Stimulated activated CD4-positive, alpha-beta T cell treated with anti-CD3 and anti-CD28 coated beads, Interleukin-15, amount 100 ng/mL, for 48 hours (primary cell): ENCODE results near the gene CADM2.
"Not testable (repeated sequence)": the region's sequence is repeated elsewhere in the genome, so short reads cannot be mapped to it uniquely, and the experiment has no call there.

Experiments used
- DNase-seq, 2 donors: peaks; one replicate each; pipeline ENCODE4 v3.0.0-alpha.2; 2020; ENCODE audit warnings: low read depth in 2 of 2

The CADM2 gene

DNA sequence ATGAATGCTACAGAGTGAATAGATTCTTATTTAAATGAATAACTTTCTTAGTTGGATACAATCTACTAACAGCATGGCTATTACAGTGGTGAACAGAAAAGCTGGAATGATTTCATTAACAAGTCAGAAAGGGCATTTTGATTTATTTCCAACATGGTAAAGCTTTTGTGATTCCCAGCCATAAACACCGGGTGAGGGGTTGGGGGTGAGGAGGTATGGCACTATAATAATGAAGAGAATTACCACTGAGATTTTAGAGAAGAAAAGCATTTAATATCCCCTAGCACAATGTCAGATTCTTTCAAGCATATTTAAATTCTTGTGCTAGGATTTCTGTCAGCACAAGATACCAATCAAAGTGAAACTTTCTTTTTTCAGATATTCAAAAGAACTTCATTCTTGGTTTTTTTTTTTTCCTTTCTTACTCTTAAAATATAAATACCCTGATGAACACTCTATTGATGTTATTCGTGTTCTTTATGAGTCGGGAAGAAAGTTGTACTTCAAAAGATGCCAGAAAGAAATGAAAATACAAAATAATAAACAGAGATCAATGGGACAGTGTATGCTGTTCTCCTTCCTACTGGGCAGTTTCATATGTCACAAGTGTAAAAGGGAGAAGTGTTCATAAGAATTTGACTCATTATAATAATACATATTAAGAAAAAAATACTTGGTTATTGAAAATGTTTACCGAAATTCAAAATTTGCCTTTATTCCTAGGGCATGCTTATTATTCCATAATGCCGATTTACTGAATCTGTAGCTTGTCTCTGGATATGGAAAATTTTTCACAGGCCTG lies 522.8 kb downstream of the CADM2 start:
- DNase-seq: no peak

DNA sequence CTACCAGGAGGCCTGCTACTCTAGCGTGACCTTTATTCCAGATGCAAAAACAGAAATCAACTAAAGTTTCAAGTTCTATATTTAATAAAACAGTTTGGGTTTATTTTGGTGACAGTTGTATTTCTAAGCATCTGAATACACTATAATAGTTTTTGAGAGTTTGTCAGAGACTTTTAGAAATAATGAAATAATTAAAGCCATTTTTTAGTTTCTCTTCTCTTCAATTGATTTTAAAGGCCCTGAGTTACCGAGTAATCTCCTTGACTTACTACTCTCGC lies 523.4 kb downstream of the CADM2 start:
- DNase-seq: no peak

DNA sequence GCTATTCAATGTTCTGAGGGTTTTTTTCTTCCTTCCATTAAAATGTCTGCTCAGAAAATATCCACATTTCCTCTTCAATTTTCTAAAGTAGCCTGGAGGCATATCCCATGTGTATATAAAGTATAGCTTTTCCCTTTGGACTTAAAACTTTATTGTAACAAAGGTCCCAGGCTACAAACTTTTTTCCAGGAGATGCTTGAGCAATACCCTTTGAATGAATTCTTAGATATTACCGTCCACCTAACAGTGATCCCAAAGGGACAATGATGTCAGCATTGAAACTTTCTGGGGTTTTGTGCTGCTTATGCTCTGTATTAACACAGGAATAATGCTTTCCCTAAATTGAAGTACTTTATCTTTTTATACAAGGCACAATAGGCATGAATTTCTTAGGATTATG lies 525.2 kb downstream of the CADM2 start:
- DNase-seq: no peak

DNA sequence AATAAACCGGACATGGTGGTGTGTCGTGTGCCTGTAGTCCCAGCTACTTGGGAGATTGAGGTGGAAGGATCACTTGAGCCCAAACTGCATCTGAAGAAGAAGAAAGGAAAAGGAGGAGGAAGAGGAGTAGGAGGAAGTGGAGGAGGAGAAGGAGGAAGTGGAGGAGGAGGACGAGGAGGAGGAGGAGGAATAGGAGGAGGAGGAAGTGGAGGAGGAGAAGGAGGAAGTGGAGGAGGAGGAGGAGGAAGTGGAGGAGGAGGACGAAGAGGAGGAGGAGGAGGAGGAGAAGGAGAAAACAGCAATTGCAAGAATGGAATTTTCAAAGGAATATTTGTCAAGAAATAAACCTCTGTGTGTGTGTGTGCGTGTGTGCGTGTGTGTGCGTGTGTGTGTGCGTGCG lies 528.6 kb downstream of the CADM2 start:
- no peak for DNase-seq

DNA sequence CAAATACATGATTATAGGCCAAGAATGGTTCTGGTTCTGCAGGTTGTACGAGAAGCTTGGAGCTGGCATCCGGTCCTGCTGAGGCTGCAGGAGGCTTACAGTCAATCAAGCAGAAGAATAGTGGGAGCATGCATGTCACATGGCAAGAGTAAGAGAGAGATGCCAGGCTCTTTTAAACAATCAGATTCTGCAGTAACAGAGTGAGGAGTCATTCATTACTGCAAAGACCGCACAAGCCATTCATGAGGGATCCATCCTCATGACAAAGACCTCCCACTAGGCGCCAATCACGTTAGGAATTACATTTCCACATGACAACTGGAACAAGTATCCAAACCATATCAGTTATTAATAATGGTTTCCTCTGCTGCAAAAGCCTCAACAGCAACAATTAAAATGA lies 536.8 kb downstream of the CADM2 start:
- no peak for DNase-seq

DNA sequence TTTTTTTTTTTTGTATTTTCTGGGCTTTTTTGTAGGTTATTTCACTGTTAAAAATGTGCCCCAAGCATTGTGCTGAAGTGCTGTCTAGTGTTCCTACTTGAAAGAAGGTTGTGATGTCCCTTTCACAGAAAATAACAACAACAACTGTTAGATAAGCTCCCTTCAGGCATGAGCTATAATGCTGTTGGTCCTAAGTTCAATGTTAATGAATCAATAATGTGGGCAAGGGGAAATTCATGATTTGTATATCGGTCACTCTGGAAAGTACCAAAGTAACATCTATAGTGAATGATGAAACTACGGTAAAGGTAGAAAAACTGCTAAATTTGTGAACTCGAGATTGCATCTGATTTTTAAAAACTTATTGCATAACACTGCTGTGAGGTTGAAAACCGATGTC lies 539.4 kb downstream of the CADM2 start:
- DNase-seq: no peak

DNA sequence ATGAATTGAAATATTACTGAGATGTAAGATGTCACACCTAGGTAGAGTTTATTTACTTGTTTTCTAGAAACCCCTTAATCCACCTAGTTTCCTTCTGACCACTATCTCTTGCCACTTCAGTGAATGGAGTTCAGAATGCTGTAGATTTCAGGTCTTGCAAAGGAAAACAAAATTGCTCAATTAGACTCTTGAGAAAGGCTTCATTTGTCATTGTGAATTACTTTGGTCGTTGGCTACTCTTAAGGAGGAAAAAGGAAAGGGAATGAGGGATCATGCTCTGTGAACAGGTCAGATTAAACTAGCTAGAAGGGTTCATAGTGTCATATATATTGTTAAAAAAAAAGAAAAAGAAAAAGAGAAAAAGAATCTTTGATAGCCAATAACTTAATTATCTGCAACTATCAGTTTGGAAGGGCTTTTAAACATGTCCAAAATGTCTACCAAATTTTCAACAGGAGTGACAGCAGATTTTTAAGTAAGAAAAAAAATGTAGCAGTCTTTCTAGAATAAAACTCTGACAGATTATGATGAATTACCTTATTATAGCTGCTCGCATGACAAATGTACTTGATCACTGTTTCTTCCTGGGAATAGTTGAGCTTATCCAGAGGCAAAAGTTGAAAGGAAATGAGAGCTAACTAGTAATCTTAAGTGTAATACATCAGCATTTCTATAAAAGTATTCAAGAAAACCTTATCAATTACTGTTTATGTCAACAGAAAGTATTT lies 543.5 kb downstream of the CADM2 start:
- DNase-seq: no peak

DNA sequence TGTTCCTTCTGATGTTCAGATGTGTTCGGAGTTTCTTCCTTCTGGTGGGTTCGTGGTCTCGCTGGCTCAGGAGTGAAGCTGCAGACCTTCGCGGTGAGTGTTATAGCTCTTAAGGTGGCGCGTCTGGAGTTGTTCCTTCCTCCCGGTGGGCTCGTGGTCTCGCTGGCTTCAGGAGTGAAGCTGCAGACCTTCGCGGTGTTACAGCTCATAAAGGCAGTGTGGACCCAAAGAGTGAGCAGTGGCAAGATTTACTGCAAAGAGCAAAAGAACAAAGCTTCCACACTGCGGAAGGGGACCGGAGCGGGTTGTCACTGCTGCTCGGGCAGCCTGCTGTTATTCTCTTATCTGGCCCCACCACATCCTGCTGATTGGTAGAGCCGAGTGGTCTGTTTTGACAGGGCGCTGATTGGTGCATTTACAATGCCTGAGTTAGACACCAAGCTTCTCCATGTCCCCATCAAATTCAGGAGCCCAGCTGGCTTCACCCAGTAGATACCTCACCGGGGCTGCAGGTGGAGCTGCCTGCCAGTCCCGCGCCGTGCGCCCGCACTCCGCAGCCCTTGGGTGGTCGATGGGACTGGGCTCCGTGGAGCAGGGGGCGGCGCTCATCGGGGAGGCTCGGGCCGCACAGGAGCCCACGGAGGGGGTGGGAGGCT lies 545.5 kb downstream of the CADM2 start:
- DNase-seq: not testable (repeated sequence)

DNA sequence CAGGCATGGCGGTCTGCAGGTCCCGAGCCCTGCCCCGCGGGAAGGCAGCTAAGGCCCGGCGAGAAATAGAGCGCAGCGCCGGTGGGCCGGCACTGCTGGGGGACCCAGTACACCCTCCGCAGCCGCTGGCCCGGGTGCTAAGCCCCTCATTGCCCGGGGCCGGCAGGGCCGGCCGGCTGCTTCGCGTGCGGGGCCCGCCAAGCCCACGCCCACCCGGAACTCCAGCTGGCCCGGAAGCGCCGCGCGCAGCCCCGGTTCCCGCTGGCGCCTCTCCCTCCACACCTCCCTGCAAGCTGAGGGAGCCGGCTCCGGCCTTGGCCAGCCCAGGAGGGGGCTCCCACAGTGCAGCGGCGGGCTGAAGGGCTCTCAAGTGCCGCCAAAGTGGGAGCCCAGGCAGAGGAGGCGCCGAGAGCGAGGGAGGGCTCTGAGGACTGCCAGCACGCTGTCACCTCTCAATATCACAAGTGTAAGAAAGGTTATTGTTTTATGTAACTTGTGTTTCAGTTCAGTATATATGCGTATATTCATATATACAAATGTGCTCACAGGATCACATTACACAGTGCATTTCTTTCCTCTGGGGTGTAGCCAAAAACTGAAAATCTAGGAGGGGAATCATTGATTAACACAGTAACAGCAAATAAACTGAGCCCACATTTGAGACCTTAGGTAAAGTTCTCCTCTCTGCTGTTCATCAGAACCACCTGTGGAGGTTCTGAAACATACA lies 546.2 kb downstream of the CADM2 start:
- DNase-seq: not testable (repeated sequence)

DNA sequence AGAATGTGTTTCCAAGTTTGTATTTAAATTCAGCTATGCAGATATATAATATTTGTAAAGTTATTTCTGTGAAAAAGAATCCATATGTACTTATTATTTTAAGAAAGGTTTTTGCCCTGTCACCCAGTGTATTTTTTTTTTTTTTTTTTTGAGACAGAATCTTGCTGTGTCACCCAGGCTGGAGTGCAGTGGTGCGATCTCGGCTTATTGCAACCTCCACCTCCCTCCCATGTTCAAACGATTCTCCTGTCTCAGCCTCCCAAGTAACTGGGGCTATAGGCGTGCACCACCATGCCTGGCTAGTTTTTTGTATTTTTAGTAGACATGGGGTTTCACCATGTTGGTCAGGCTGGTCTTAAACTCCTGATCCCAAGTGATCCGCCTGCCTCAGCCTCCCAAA lies 548.3 kb downstream of the CADM2 start:
- DNase-seq: not testable (repeated sequence)

DNA sequence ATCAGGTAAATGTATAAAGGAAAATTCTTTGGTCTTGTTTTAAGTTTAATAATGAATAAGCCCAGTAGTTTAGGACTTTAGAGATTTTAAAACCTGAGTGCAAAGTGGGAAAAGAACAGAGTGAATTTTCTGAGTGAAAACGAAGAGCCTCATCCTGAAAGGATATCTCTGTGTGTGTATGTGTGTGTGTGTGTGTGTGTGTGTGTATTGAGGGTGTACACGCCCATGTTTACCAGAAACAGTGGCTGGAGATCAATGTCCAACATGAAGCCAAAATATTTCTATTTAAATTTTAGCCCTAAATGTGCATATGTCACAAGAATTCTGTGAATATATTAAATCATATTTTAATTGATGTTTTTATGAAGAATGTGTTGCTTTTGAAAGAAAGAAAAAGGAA lies 549.9 kb downstream of the CADM2 start:
- no peak for DNase-seq

DNA sequence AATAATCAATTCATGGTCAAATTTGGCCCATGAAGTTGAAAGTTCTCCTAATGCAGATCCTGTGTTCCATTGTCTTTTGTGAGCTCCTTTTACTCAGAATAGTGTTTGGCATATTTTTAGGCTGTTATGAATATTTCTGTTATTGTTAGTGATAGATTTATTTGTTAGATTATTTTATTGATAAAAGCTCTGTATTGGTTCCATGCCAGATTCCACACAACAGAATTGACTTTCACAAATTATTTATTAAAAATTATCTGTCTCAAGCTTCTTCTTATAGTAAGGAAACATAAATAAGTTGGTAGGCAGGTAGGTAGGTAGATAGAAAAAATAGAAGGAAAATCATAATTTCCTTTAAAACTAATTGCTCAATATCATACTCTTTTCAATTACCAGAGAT lies 557.4 kb downstream of the CADM2 start:
- DNase-seq: no peak

DNA sequence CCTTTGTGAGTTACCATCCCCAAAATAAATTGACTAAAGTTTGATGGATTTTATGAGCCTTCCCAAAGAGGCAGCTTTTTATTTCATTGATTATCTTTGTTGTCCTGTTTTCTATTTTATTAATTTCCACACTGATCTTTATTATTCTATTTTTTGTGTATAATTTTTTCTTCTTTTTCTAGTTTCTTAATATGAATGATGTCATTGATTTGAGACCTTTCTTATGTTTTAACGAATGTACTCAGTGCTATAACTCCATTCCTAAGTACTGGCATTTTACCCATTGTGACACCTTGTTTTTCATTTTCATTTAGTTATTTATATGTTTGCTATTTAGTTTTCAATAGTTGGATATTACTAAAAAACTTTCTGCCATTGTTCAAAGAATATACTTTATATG lies 565.3 kb downstream of the CADM2 start:
- DNase-seq: no peak

DNA sequence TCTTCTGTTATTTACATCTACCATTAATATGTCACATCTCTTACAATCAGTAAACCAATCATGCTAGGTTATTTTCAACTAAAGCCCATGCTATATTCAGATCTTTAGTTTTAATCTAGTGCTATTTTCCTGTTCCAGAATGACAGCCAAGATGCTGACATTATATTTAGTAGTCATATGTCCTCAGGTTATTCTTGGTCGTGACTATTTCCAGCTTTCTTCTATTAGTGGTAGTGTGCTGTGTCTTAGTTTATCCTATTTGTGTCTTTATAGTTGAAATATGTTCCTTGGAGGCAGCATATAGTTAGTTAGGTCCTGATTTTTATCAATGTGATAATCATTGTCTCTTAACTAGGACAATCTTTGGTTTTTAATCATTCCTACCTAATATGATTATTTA lies 566.5 kb downstream of the CADM2 start:
- no peak for DNase-seq

DNA sequence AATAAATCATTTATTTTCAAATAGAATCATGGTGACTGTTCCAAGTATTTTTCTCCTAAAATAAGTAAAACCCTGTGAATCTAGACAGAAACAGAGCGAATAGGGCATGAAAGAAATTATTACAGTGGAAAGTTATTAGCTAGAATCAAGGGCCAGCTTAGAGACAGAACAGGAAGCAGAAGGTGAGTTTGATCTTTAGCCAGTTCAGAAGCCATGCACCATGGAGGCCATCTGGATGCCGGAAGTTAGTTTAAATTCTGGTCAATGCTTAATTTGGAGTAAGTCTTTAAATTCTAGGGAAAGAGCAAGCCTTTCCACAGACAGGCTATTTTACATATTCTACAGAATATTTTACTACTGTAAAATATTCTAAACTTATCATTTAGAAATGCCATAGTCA lies 574.8 kb downstream of the CADM2 start:
- DNase-seq: no peak

DNA sequence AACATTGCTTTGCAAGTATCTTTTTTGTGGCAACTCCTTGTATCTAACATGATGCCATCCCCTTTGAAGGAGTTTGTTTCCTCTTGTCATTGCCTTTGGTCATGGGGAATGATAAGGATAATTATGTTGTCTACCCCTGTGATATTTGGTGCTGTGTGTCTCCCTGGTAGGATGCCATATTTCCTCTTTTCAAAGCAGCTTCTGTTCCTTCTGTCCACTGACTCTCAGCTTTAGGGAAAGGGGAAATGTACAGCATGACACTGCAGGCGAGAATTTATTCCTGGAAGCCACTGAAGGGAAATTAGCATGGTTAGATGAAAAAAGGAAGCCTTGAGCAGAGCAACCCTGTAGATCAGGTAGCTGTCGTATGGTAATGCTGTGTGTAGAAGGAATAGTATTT lies 576.7 kb downstream of the CADM2 start:
- no peak for DNase-seq

DNA sequence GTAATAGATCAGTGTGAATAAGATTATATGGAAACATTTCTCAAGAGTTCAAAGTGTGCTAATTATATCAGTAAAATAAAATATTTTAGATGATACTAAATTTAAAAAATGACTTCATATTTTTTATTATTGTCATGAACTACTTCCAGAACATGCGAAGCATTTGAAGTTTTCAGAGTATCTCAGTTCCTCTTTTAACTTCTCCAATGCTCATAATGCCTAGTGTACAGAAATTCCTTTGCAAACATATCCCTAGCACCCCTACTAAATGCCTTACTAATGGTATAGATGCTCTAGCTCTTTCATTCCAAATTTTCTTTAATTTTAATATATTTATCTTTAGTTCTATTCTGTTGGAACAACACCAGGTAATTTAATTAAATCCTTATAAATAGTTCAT lies 580.4 kb downstream of the CADM2 start:
- no peak for DNase-seq

DNA sequence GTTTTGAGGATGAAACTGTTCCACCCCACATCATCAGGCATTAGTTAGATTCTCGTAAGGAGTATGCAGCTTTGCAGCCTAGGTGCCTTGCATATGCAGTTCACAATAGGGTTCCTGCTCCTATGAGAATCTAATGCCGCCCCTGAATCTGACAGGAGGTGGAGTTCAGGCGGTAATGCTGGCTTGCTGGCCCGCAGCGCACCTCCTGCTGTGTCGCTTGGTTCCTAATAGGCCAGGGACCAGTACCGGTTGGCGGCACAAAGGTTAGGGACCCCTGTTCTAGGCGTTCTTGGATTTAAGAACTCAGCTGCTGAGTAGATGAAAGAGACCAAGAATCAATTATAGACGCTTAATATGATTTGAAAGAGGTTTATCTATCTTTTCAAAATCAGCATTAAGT lies 595.4 kb downstream of the CADM2 start:
- no peak for DNase-seq

DNA sequence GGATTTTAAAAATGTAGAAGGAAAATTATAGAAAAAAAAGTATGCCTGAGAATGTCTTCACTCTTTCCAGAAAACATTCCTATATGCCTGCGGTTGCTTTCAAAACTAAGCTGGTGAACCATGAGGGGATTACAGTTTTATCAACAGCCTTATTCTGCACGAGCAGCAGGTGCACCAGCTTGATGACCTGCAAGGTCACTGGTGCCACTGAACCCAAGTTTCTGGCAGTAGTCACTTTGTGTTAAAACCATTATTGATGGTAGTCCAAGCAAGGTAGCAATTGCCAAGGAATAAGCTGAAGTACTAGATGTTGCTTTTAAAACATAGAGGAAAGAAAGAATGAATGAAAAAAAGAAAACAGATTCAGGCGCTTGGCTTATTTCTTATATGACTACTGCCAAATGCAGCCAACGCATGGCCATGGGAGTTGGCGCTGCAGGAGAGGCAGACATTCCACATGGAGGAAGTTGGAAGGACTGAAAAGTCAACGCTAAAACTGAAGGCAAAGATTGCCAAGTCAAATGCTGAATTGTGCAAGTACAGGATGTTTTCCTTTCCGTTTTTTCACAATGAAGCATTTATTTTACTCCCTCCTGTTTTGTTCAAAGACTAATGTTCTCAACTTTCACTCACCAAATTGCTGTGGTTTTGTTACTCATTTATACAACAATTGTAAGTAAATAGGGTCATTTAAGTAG lies 601.4 kb downstream of the CADM2 start:
- DNase-seq: no peak

DNA sequence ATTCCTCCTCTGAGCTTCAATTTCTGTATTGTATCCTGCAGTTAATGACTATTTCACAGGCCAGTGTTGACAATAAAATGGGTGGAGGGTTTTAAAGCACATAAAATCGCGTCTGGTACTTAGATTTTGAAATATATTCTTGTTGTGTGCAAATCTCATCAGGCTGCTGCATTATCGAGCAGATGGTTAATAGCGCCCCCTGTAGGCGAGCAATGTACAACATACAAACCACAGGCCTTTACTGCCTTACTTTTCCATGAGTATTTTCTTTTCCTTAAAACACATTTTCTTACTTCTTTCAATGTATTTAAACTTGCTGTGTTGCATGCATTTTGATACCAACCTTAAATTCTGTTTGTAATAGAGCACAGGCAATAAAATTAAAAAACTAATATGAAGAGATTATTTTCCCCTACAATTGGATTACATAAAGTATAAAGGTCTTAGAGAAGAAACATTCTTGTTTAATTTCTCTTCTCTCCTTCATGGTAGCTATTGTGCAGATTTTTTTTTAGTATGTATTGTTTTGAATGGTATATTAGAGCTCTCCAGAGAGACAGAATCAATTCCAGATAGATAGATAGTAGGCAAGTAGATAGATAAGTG lies 608.4 kb downstream of the CADM2 start:
- peak; percentile 10 to 13 for DNase-seq

DNA sequence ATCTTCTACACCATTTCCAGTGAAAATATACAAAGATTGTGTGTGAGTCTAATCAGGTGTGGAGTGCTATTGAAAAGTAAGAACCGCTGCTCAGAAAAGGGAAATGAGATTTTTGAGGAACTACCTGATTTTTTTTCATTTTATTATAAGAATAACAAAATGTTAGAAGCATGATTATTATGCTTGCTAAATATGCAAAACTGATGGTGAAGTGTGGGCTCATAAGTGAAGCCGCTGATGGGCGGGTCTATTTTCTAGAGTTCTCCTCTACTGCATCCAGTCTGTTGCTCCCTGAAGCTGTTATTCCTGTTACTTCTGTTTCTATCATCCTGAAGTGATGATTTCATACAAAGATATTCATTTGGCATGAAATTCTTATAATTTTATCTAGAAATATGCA lies 612.0 kb downstream of the CADM2 start:
- DNase-seq: no peak
